Breast epithelium (tissue), 4 donors: Measurements from ENCODE around the gene LIMD2. TPM values are rescaled to one million over a fixed set of nuclear protein-coding genes. Genes with fewer than 3 reads are reported as not detected.

Experiments
- DNase-seq, 2 donors: peaks; one replicate each; pipeline ENCODE4 v3.0.0-alpha.2; 2019; ENCODE audit warnings: low spot score in 2 of 2
- H3K27ac ChIP-seq, 2 donors: fragments of 200-600 bp; sonication (generic) in 1 of 2; one replicate each; pipeline ENCODE4 v1.5.1; 2016 to 2019; ENCODE audit warnings: mild to moderate bottlenecking in 1 of 2
- H3K27me3 ChIP-seq, 2 donors: fragments of 200-600 bp; sonication (generic) in 1 of 2; one replicate each; pipeline versions ENCODE4 v1.5.1 to v1.6.0; 2017 to 2019; ENCODE audit warnings: control low read depth in 1 of 2, mild to moderate bottlenecking in 1 of 2
- H3K36me3 ChIP-seq: fragments of 200-600 bp; one replicate; pipeline ENCODE4 v1.5.1; 2019
- H3K4me1 ChIP-seq, 2 donors: fragments of 200-600 bp; sonication (generic); one replicate each; pipeline ENCODE4 v1.5.1; 2016 to 2019; ENCODE audit warnings: control low read depth in 1 of 2
- H3K4me3 ChIP-seq, 3 donors: fragments of 200-600 bp; sonication (generic); 1 replicate in 2 of 3; 2 replicates in 1 of 3; pipeline ENCODE4 v1.5.1; 2016 to 2019; ENCODE audit warnings: mild to moderate bottlenecking in 3 of 3, moderate library complexity in 2 of 3
- H3K9me3 ChIP-seq, 2 donors: fragments of 200-600 bp; sonication (generic) in 1 of 2; one replicate each; pipeline ENCODE4 v1.5.1; 2016 to 2019; ENCODE audit warnings: control low read depth in 1 of 2
- CTCF ChIP-seq, 3 donors: fragments of 450-650 bp; IDR thresholded peaks; one replicate each; pipeline ENCODE4 v1.5.1; 2016 to 2017; ENCODE audit warnings: antibody characterized with exemption in 3 of 3, mild to moderate bottlenecking in 3 of 3, moderate library complexity in 3 of 3
- POLR2A ChIP-seq: fragments of 450-650 bp; IDR thresholded peaks from one replicate; pipeline ENCODE4 v1.6.1; 2016; ENCODE audit warnings: antibody characterized with exemption, mild to moderate bottlenecking, moderate library complexity
- POLR2AphosphoS5 ChIP-seq, 3 donors: sonication (generic); formaldehyde crosslinking; IDR thresholded peaks; one replicate each; pipeline ENCODE4 v1.6.1; 2017; ENCODE audit warnings: antibody characterized with exemption in 3 of 3
- intact Hi-C: fragments of 100-400 bp; cut with DNase I; formaldehyde crosslinking; loops from one replicate; pipeline ENCODE4 v1.15.1; 2023; ENCODE audit warnings: low total_unique reads
- total RNA-seq, 3 donors: library from RNA; depleted of rRNA; stranded (reverse); fragments of >200 nt; gene quantifications; one replicate each; pipeline ENCODE4 v1.1.0, GENCODE V29; 2016

Gene LIMD2
- total RNA-seq, 3 donors from 2014 or later, result 6.1 to 10.5 (median 7.2) TPM

GRCh38 chr17:63704836-63705235, 4.9 kb upstream of the LIMD2 start:
- Histone ChIP-seq H3K36me3 (no peaks in the 10 kb centered on the region), H3K4me1 (peaks cover 0 to 8% of the 10 kb centered on the region in 2 donors), H3K9me3 (no peaks in the 10 kb centered on the region), H3K27me3 (no peaks in the 10 kb centered on the region), H3K4me3 (no peak overlapping the region), H3K27ac (no peak overlapping the region)
- intact Hi-C loops, result loop anchor here (5.0 kb wide), 1 partner anchor 323 kb away; no protein-coding TSS in a partner anchor
- DNase-seq, result no peak
- TF ChIP-seq CTCF (IDR thresholded peaks at IDR 0.05), result no peak
- TF ChIP-seq POLR2A, result no peak
- TF ChIP-seq POLR2AphosphoS5 (IDR thresholded peaks at IDR 0.05), result no peak

- H3K27ac ChIP-seq, result no peak overlapping the region
- DNase-seq, result no peak
- H3K36me3 ChIP-seq, result no peaks in the 10 kb centered on the region
- H3K27me3 ChIP-seq, result no peaks in the 10 kb centered on the region
- no peak overlapping the region for H3K4me3 ChIP-seq
- TF ChIP-seq POLR2AphosphoS5 (IDR thresholded peaks at IDR 0.05) (no peak), POLR2A (no peak), CTCF (IDR thresholded peaks at IDR 0.05) (no peak)
- H3K9me3 ChIP-seq, result no peaks in the 10 kb centered on the region
- peaks cover 0 to 8% of the 10 kb centered on the region in 2 donors for H3K4me1 ChIP-seq
- intact Hi-C loops, result loop anchor here (5.0 kb wide), 1 partner anchor 322 kb away; no protein-coding TSS in a partner anchor
Observed at GRCh38 chr17:63704259-63704576, 4.3 kb upstream of the LIMD2 start.

GRCh38 chr17:63703556-63704258, 3.8 kb upstream of the LIMD2 start:
- Histone ChIP-seq H3K9me3 (no peaks in the 10 kb centered on the region), H3K36me3 (no peaks in the 10 kb centered on the region), H3K4me3 (no peak overlapping the region), H3K27me3 (no peaks in the 10 kb centered on the region), H3K27ac (no peak overlapping the region), H3K4me1 (peaks cover 0 to 8% of the 10 kb centered on the region in 2 donors)
- intact Hi-C loops, result loop anchor here (5.0 kb wide), 1 partner anchor 321 kb away; no protein-coding TSS in a partner anchor
- DNase-seq, result no peak
- TF ChIP-seq CTCF (IDR thresholded peaks at IDR 0.05) (no peak), POLR2A (no peak), POLR2AphosphoS5 (IDR thresholded peaks at IDR 0.05) (no peak)

- Histone ChIP-seq H3K9me3 (no peaks in the 10 kb centered on the region), H3K27me3 (no peaks in the 10 kb centered on the region), H3K36me3 (no peaks in the 10 kb centered on the region), H3K4me3 (no peak overlapping the region), H3K27ac (no peak overlapping the region), H3K4me1 (peaks cover 0 to 8% of the 10 kb centered on the region in 2 donors)
- no peak for DNase-seq
- intact Hi-C loops, result loop anchor here (5.0 kb wide), 1 partner anchor 321 kb away; no protein-coding TSS in a partner anchor
- no peak for TF ChIP-seq POLR2AphosphoS5 (IDR thresholded peaks at IDR 0.05)
- no peak for TF ChIP-seq CTCF (IDR thresholded peaks at IDR 0.05)
- no peak for TF ChIP-seq POLR2A
Observed at GRCh38 chr17:63703029-63703428, 3.1 kb upstream of the LIMD2 start.

GRCh38 chr17:63702721-63703015, 2.7 kb upstream of the LIMD2 start:
- TF ChIP-seq POLR2A, result no peak
- TF ChIP-seq POLR2AphosphoS5 (IDR thresholded peaks at IDR 0.05), result no peak
- TF ChIP-seq CTCF (IDR thresholded peaks at IDR 0.05), result no peak
- DNase-seq, result no peak
- Histone ChIP-seq H3K36me3 (no peaks in the 10 kb centered on the region), H3K9me3 (no peaks in the 10 kb centered on the region), H3K4me1 (peaks cover 0 to 8% of the 10 kb centered on the region in 2 donors), H3K4me3 (no peak overlapping the region), H3K27ac (no peak overlapping the region), H3K27me3 (no peaks in the 10 kb centered on the region)
- intact Hi-C loops, result loop anchor here (5.0 kb wide), 1 partner anchor 320 kb away; no protein-coding TSS in a partner anchor
